GM23338 (cell line): ENCODE data around the gene USP27X. TPM values are rescaled to one million over a fixed set of nuclear protein-coding genes. Genes with fewer than 3 reads are reported as not detected.

Experiments used
- ATAC-seq: fragments of 200-7000 bp; cut with Tn5 transposase; 3 replicates; pipeline ENCODE4 v1.9.1; 2020
- DNase-seq: peaks from one replicate; pipeline ENCODE4 v3.0.0-alpha.2; 2015; ENCODE audit warnings: low spot score
- H2AFZ ChIP-seq: fragments of 200-600 bp; sonication (generic); 2 replicates; pipeline ENCODE4 v1.8.0; 2016; ENCODE audit warnings: antibody characterized with exemption, mild to moderate bottlenecking, moderate library complexity
- H3F3A ChIP-seq: fragments of 200-600 bp; sonication (generic); replicated peaks from 2 replicates; pipeline ENCODE4 v1.8.0; 2017; ENCODE audit warnings: antibody characterized with exemption, mixed run types, low read depth
- H3K27ac ChIP-seq: fragments of 200-600 bp; sonication (generic); 2 replicates; pipeline ENCODE4 v1.6.1; 2016; ENCODE audit warnings: low read depth
- H3K27me3 ChIP-seq: fragments of 200-600 bp; sonication (generic); 2 replicates; pipeline ENCODE4 v1.8.0; 2016; ENCODE audit warnings: mild to moderate bottlenecking, mixed run types, moderate library complexity; ENCODE audit not compliant: insufficient read depth
- H3K36me3 ChIP-seq: fragments of 200-600 bp; sonication (generic); 2 replicates; pipeline ENCODE4 v1.8.0; 2016; ENCODE audit warnings: mild to moderate bottlenecking; ENCODE audit not compliant: insufficient read depth
- H3K4me1 ChIP-seq: fragments of 200-600 bp; sonication (generic); 2 replicates; pipeline ENCODE4 v1.8.0; 2016; ENCODE audit warnings: mild to moderate bottlenecking, moderate library complexity; ENCODE audit not compliant: insufficient read depth
- H3K4me2 ChIP-seq: fragments of 200-600 bp; sonication (generic); 2 replicates; pipeline ENCODE4 v1.7.1; 2017; ENCODE audit warnings: mixed run types
- H3K4me3 ChIP-seq: fragments of 200-600 bp; sonication (generic); 2 replicates; pipeline ENCODE4 v1.6.1; 2016; ENCODE audit warnings: mixed run types
- H3K79me2 ChIP-seq: fragments of 200-600 bp; sonication (generic); replicated peaks from 2 replicates; pipeline ENCODE4 v1.8.0; 2017; ENCODE audit warnings: mild to moderate bottlenecking; ENCODE audit not compliant: insufficient read depth
- H3K9me2 ChIP-seq: fragments of 200-600 bp; sonication (generic); 2 replicates; pipeline ENCODE4 v1.8.0; 2017; ENCODE audit not compliant: insufficient read depth
- H4K20me1 ChIP-seq: fragments of 200-600 bp; sonication (generic); replicated peaks from 2 replicates; pipeline ENCODE4 v1.8.0; 2017; ENCODE audit warnings: mild to moderate bottlenecking; ENCODE audit not compliant: insufficient read depth
- H3K27ac Mint-ChIP-seq: 2 replicates; pipeline ENCODE4 v1.8.0; 2020; ENCODE audit warnings: inconsistent platforms, mild to moderate bottlenecking, moderate library complexity, mixed read lengths
- H3K27me3 Mint-ChIP-seq: 3 replicates; pipeline ENCODE4 v1.8.0; 2022; ENCODE audit warnings: low read depth, mild to moderate bottlenecking, moderate library complexity, mixed read lengths, inconsistent platforms; ENCODE audit not compliant: insufficient read depth, poor library complexity
- H3K36me3 Mint-ChIP-seq: 3 replicates; pipeline ENCODE4 v1.8.0; 2021; ENCODE audit warnings: low read depth, mild to moderate bottlenecking, inconsistent platforms, moderate library complexity, mixed read lengths
- H3K4me1 Mint-ChIP-seq: 3 replicates; pipeline ENCODE4 v1.8.0; 2020; ENCODE audit warnings: mild to moderate bottlenecking, inconsistent platforms, mixed read lengths
- H3K4me3 Mint-ChIP-seq: 3 replicates; pipeline ENCODE4 v1.8.0; 2021; ENCODE audit warnings: moderate library complexity, mild to moderate bottlenecking, inconsistent platforms, mixed read lengths
- H3K9me3 Mint-ChIP-seq: 3 replicates; pipeline ENCODE4 v1.8.0; 2020; ENCODE audit warnings: moderate library complexity, mild to moderate bottlenecking, inconsistent platforms, mixed read lengths
- CREB1 ChIP-seq: fragments of 250-450 bp; sonication (Bioruptor Pico); IDR thresholded peaks from 2 replicates; pipeline ENCODE4 v1.5.0; 2020; ENCODE audit warnings: low read depth, mild to moderate bottlenecking, moderate library complexity
- EZH2 ChIP-seq: fragments of 200-600 bp; sonication (generic); IDR thresholded peaks from one replicate; pipeline ENCODE4 v1.8.0; 2017; ENCODE audit warnings: antibody characterized with exemption, mild to moderate bottlenecking, low read depth; ENCODE audit not compliant: unreplicated experiment
- EZH2phosphoT487 ChIP-seq: fragments of 200-600 bp; sonication (generic); IDR thresholded peaks from one replicate; pipeline ENCODE4 v1.8.1; 2018; ENCODE audit warnings: antibody characterized with exemption; ENCODE audit not compliant: unreplicated experiment
- JUNB ChIP-seq: IDR thresholded peaks from one replicate; pipeline ENCODE4 v1.6.1; 2016; ENCODE audit warnings: antibody characterized with exemption; ENCODE audit not compliant: unreplicated experiment
- NANOG ChIP-seq: IDR thresholded peaks from 2 replicates; pipeline ENCODE4 v1.6.1; 2016; ENCODE audit warnings: antibody characterized with exemption, borderline replicate concordance
- POLR2AphosphoS5 ChIP-seq: IDR thresholded peaks from 2 replicates; pipeline ENCODE4 v1.6.1; 2016; ENCODE audit warnings: antibody characterized with exemption, low read depth
- STAT1 ChIP-seq: IDR thresholded peaks from one replicate; pipeline ENCODE4 v1.6.1; 2016; ENCODE audit warnings: antibody characterized with exemption; ENCODE audit not compliant: unreplicated experiment
- ZNF114 ChIP-seq: fragments of 250-450 bp; sonication (Bioruptor Pico); IDR thresholded peaks from 2 replicates; pipeline ENCODE4 v1.5.0; 2020; ENCODE audit warnings: mild to moderate bottlenecking, moderate library complexity
- ZNF331 ChIP-seq: fragments of 250-450 bp; sonication (Bioruptor Pico); IDR thresholded peaks from 2 replicates; pipeline ENCODE4 v1.5.0; 2020; ENCODE audit warnings: low read depth, mild to moderate bottlenecking, moderate library complexity
- polyA plus RNA-seq: library from polyadenylated mRNA; unstranded; fragments of >200 nt; fragmentation: Nextera tagmentation; extraction: Ambion mirVana; gene quantifications from 2 replicates; pipeline ENCODE4 v1.2.1, GENCODE V29; 2016
- total RNA-seq: library from RNA; depleted of rRNA; stranded (reverse); fragments of >200 nt; shearing (Covaris generic); gene quantifications from 2 replicates; pipeline ENCODE4 v1.2.3, GENCODE V29; 2014
- TF ChIP-seq, protein P1 (sequence below): IDR thresholded peaks from one replicate; pipeline ENCODE4 v1.6.1; 2018; ENCODE audit warnings: antibody characterized with exemption; ENCODE audit not compliant: unreplicated experiment
- TF ChIP-seq, protein P2 (sequence below): IDR thresholded peaks from 2 replicates; pipeline ENCODE4 v1.6.1; 2016; ENCODE audit warnings: antibody characterized with exemption
- TF ChIP-seq, protein P3 (sequence below), 2 experiments: fragments of 200-600 bp in 1 of 2; sonication (generic) in 1 of 2; conservative IDR thresholded peaks; 2 replicates each; pipeline versions ENCODE4 v1.5.1 to v1.6.1; 2016 to 2017; ENCODE audit warnings: antibody characterized with exemption in 2 of 2, low read depth in 2 of 2, mild to moderate bottlenecking in 2 of 2, moderate library complexity in 1 of 2
- TF ChIP-seq, protein P4 (sequence below): fragments of 250-450 bp; sonication (Bioruptor Pico); IDR thresholded peaks from 2 replicates; pipeline ENCODE4 v1.5.0; 2020; ENCODE audit warnings: mild to moderate bottlenecking, moderate library complexity

USP27X gene
- total and polyA plus RNA-seq, 2 experiments from 2014 or later, result 1.1 to 5.0 TPM

DNA sequence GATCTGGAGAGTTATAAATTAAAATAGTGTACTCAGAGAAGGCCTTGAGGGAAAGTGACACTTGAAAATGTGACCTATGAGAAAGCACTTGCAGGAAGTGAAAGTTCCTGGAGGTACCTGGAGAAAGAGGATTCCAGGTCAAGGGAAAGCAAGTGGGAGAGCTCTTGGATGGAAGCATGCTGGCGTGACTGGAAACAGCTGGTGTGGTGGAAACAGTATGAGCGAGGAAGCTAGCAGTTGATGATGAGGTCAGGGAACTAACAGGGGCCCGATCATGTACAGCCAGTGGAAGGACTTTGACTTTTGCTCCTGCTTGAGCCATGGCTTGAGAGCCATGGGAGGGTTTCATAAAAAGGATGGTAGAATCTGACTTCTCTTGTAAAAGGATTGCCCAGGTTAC, 33.6 kb downstream of the USP27X start:
- Histone ChIP-seq H3K27ac (no peak overlapping the region), H3K4me2 (no peak overlapping the region), H3K79me2 (no peaks in the 10 kb centered on the region), H3F3A (no peaks in the 10 kb centered on the region), H3K36me3 (no peaks in the 10 kb centered on the region), H3K9me2 (no peaks in the 10 kb centered on the region), H3K4me1 (no peaks in the 10 kb centered on the region), H3K27me3 (no peaks in the 10 kb centered on the region), H2AFZ (no peak overlapping the region), H3K4me3 (no peak overlapping the region), H4K20me1 (no peaks in the 10 kb centered on the region)
- H3K27me3 Mint-ChIP-seq, result no peaks in the 10 kb centered on the region
- no peaks in the 10 kb centered on the region for H3K9me3 Mint-ChIP-seq
- DNase-seq, result no peak
- TF ChIP-seq, protein P1, sequence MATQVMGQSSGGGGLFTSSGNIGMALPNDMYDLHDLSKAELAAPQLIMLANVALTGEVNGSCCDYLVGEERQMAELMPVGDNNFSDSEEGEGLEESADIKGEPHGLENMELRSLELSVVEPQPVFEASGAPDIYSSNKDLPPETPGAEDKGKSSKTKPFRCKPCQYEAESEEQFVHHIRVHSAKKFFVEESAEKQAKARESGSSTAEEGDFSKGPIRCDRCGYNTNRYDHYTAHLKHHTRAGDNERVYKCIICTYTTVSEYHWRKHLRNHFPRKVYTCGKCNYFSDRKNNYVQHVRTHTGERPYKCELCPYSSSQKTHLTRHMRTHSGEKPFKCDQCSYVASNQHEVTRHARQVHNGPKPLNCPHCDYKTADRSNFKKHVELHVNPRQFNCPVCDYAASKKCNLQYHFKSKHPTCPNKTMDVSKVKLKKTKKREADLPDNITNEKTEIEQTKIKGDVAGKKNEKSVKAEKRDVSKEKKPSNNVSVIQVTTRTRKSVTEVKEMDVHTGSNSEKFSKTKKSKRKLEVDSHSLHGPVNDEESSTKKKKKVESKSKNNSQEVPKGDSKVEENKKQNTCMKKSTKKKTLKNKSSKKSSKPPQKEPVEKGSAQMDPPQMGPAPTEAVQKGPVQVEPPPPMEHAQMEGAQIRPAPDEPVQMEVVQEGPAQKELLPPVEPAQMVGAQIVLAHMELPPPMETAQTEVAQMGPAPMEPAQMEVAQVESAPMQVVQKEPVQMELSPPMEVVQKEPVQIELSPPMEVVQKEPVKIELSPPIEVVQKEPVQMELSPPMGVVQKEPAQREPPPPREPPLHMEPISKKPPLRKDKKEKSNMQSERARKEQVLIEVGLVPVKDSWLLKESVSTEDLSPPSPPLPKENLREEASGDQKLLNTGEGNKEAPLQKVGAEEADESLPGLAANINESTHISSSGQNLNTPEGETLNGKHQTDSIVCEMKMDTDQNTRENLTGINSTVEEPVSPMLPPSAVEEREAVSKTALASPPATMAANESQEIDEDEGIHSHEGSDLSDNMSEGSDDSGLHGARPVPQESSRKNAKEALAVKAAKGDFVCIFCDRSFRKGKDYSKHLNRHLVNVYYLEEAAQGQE, result no peak
- TF ChIP-seq STAT1 (no peak), JUNB (no peak), CREB1 (CRISPR knock-in tag) (no peak), ZNF331 (CRISPR knock-in tag) (no peak), NANOG (no peak), POLR2AphosphoS5 (no peak), EZH2 (no peak), EZH2phosphoT487 (no peak), ZNF114 (CRISPR knock-in tag) (no peak)
- TF ChIP-seq, protein P2, sequence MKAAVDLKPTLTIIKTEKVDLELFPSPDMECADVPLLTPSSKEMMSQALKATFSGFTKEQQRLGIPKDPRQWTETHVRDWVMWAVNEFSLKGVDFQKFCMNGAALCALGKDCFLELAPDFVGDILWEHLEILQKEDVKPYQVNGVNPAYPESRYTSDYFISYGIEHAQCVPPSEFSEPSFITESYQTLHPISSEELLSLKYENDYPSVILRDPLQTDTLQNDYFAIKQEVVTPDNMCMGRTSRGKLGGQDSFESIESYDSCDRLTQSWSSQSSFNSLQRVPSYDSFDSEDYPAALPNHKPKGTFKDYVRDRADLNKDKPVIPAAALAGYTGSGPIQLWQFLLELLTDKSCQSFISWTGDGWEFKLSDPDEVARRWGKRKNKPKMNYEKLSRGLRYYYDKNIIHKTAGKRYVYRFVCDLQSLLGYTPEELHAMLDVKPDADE, result no peak
- TF ChIP-seq, protein P3, sequence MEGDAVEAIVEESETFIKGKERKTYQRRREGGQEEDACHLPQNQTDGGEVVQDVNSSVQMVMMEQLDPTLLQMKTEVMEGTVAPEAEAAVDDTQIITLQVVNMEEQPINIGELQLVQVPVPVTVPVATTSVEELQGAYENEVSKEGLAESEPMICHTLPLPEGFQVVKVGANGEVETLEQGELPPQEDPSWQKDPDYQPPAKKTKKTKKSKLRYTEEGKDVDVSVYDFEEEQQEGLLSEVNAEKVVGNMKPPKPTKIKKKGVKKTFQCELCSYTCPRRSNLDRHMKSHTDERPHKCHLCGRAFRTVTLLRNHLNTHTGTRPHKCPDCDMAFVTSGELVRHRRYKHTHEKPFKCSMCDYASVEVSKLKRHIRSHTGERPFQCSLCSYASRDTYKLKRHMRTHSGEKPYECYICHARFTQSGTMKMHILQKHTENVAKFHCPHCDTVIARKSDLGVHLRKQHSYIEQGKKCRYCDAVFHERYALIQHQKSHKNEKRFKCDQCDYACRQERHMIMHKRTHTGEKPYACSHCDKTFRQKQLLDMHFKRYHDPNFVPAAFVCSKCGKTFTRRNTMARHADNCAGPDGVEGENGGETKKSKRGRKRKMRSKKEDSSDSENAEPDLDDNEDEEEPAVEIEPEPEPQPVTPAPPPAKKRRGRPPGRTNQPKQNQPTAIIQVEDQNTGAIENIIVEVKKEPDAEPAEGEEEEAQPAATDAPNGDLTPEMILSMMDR (conservative IDR thresholded peaks at IDR 0.05; ENCODE audit: low read depth in 2 of 2), result no peak
- TF ChIP-seq, protein P4, sequence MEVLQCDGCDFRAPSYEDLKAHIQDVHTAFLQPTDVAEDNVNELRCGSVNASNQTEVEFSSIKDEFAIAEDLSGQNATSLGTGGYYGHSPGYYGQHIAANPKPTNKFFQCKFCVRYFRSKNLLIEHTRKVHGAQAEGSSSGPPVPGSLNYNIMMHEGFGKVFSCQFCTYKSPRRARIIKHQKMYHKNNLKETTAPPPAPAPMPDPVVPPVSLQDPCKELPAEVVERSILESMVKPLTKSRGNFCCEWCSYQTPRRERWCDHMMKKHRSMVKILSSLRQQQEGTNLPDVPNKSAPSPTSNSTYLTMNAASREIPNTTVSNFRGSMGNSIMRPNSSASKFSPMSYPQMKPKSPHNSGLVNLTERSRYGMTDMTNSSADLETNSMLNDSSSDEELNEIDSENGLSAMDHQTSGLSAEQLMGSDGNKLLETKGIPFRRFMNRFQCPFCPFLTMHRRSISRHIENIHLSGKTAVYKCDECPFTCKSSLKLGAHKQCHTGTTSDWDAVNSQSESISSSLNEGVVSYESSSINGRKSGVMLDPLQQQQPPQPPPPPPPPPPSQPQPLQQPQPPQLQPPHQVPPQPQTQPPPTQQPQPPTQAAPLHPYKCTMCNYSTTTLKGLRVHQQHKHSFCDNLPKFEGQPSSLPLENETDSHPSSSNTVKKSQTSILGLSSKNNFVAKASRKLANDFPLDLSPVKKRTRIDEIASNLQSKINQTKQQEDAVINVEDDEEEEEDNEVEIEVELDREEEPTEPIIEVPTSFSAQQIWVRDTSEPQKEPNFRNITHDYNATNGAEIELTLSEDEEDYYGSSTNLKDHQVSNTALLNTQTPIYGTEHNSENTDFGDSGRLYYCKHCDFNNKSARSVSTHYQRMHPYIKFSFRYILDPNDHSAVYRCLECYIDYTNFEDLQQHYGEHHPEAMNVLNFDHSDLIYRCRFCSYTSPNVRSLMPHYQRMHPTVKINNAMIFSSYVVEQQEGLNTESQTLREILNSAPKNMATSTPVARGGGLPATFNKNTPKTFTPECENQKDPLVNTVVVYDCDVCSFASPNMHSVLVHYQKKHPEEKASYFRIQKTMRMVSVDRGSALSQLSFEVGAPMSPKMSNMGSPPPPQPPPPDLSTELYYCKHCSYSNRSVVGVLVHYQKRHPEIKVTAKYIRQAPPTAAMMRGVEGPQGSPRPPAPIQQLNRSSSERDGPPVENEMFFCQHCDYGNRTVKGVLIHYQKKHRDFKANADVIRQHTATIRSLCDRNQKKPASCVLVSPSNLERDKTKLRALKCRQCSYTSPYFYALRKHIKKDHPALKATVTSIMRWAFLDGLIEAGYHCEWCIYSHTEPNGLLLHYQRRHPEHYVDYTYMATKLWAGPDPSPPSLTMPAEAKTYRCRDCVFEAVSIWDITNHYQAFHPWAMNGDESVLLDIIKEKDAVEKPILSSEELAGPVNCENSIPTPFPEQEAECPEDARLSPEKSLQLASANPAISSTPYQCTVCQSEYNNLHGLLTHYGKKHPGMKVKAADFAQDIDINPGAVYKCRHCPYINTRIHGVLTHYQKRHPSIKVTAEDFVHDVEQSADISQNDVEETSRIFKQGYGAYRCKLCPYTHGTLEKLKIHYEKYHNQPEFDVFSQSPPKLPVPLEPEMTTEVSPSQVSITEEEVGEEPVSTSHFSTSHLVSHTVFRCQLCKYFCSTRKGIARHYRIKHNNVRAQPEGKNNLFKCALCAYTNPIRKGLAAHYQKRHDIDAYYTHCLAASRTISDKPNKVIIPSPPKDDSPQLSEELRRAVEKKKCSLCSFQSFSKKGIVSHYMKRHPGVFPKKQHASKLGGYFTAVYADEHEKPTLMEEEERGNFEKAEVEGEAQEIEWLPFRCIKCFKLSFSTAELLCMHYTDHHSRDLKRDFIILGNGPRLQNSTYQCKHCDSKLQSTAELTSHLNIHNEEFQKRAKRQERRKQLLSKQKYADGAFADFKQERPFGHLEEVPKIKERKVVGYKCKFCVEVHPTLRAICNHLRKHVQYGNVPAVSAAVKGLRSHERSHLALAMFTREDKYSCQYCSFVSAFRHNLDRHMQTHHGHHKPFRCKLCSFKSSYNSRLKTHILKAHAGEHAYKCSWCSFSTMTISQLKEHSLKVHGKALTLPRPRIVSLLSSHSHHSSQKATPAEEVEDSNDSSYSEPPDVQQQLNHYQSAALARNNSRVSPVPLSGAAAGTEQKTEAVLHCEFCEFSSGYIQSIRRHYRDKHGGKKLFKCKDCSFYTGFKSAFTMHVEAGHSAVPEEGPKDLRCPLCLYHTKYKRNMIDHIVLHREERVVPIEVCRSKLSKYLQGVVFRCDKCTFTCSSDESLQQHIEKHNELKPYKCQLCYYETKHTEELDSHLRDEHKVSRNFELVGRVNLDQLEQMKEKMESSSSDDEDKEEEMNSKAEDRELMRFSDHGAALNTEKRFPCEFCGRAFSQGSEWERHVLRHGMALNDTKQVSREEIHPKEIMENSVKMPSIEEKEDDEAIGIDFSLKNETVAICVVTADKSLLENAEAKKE, result no peak
- no peak overlapping the region for H3K4me3 Mint-ChIP-seq
- no peak for ATAC-seq
- H3K4me1 Mint-ChIP-seq, result no peaks in the 10 kb centered on the region
- H3K27ac Mint-ChIP-seq, result no peak overlapping the region
- no peaks in the 10 kb centered on the region for H3K36me3 Mint-ChIP-seq
